GM12891 (cell line): Measurements from ENCODE around the gene ZNF57.

Source experiments
- POLR2A ChIP-seq: IDR thresholded peaks from 2 replicates; pipeline ENCODE4 v1.6.1; 2011; ENCODE audit warnings: low read depth, low read length, control low read depth
- POLR2AphosphoS5 ChIP-seq: IDR thresholded peaks from 2 replicates; pipeline ENCODE4 v1.6.1; 2011; ENCODE audit warnings: low read depth, low read length, control low read depth
- SPI1 ChIP-seq: IDR thresholded peaks from 2 replicates; pipeline ENCODE4 v1.6.1; 2011; ENCODE audit warnings: low read depth, low read length, control low read depth

GRCh38 chr19:2852598-2852997 is 48.1 kb upstream of the ZNF57 start:
- TF ChIP-seq POLR2AphosphoS5 (no peak), POLR2A (no peak), SPI1 (no peak)
